Epithelial cell of esophagus (primary cell): Measurements from ENCODE around the gene NEK11.
"Not testable (repeated sequence)": the region's sequence is repeated elsewhere in the genome, so short reads cannot be mapped to it uniquely, and the experiment has no call there.

Experiments used
- DNase-seq: peaks from one replicate; pipeline ENCODE4 v3.0.0; 2010; ENCODE audit warnings: low read depth
- H3K4me3 ChIP-seq: 2 replicates; pipeline ENCODE4 v1.5.1; 2011; ENCODE audit warnings: mild to moderate bottlenecking, low read length, control low read depth
- CTCF ChIP-seq: IDR thresholded peaks from 2 replicates; pipeline ENCODE4 v1.5.1; 2011; ENCODE audit warnings: low read depth, mild to moderate bottlenecking, low read length, control low read depth, inconsistent platforms; ENCODE audit not compliant: insufficient read depth; ENCODE audit errors: missing control alignments

Gene NEK11

GRCh38 chr3:131361464-131362421 lies 335.1 kb downstream of the NEK11 start:
- H3K4me3 ChIP-seq: peak overlapping the region; percentile 53
- no peak for TF ChIP-seq CTCF
- DNase-seq: peak; percentile 74

DNA sequence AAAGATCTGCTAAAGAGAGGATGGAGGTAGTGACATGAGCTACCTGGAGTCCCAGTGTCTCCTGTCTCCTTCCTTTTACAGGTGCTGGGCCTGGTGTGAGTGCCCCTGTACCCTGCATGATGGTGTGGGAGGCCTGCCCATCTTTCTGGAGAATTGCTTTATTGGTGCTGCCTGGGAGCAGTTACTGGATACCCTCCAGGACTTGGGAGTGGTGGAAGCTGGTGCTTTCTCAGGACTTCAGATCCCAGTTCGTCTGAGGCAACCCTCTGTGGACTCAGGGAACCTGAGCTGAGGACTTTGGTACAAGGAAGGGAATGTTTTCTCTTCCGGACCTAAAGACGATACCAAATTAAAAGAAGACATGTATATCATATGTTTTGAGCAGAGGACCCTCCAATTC lies 336.6 kb downstream of the NEK11 start:
- no peak for DNase-seq
- TF ChIP-seq CTCF: no peak
- no peak overlapping the region for H3K4me3 ChIP-seq

- H3K4me3 ChIP-seq: no peak overlapping the region
- no peak for TF ChIP-seq CTCF
- DNase-seq: no peak
Measured at GRCh38 chr3:131370935-131371687, 344.4 kb downstream of the NEK11 start.

DNA sequence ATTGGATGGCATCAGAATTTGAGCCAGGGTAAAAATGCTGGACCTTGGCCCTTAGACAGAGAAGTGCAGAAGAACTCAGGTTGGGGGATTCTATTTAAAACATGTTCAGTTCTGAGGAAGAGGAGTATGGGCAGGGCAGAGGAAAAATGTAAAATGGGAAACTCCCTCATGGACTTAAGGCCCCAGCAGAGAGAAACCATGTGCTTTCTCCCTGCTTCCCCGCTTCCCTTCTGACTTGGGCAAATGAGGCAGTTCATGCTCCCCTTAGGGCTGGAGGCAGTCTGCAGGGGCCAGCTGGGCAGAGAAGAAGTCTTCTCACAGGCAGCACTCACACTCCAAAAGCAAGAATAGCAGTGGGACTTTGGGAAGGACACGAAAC lies 345.0 kb downstream of the NEK11 start:
- no peak overlapping the region for H3K4me3 ChIP-seq
- TF ChIP-seq CTCF: no peak
- no peak for DNase-seq

- no peak overlapping the region for H3K4me3 ChIP-seq
- TF ChIP-seq CTCF: no peak
- no peak for DNase-seq
Measured at GRCh38 chr3:131374741-131375140, 348.1 kb downstream of the NEK11 start.

GRCh38 chr3:131380821-131381444 lies 354.3 kb downstream of the NEK11 start:
- peak overlapping the region; percentile 79 for H3K4me3 ChIP-seq
- DNase-seq: not testable (repeated sequence)
